Gastroesophageal sphincter (tissue), 3 donors: ENCODE data around the gene TEDC2.

Experiments
- POLR2AphosphoS5 ChIP-seq: sonication (generic); formaldehyde crosslinking; IDR thresholded peaks from one replicate; pipeline ENCODE4 v1.6.1; 2017; ENCODE audit warnings: antibody characterized with exemption
- TF ChIP-seq, protein P1 (sequence below), 4 experiments: fragments of 200-600 bp in 2 of 4; fragments of 450-650 bp in 2 of 4; sonication (generic) in 1 of 4; IDR thresholded peaks; one replicate each; pipeline ENCODE4 v1.5.1; 2017 to 2019; ENCODE audit warnings: antibody characterized with exemption in 4 of 4, mild to moderate bottlenecking in 2 of 4, moderate library complexity in 2 of 4

DNA sequence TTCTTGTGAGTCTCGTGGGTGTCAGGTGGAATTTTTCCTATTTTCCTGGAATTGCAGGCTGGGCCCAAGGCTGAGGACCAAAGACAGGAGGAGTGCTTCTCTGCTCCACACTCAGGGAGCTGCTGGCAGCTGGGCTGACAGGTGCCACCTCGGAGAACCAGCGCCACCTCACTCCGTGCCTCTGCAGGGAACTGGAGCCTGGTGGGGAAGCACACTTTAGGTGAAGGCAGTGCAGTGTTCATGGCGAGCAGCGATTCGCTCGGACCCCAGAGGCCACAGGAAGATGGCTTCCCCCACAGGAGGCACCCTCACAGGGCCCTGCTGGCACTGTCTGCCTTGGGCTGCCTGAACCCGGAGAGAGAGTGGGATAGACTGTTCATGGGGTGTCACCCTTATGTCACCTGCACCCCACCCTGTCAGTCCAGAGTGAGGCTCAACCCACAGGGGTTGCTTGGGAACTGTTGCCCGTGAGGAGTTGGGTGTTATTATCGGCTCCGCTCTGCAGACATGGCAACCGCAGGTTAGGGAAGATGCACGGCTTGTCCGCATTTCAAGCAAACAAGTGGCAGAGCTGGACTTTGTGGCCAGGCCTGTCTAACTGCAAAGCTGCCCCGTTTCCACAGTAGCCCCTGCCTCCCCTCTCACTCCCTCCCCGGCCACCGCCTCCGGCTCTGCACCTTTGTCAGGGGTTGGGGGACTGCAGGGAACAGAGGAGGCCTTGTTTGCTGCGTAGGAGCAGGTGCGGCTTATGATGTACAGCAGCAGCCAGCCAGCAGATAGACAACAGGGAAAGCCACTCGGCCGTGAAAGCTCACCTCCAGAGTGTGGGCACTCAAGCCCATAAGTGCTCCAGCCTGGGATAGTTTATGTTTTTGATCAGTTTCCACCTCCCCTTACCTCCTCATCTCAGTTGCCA lies 30.5 kb downstream of the TEDC2 start:
- TF ChIP-seq, protein P1, sequence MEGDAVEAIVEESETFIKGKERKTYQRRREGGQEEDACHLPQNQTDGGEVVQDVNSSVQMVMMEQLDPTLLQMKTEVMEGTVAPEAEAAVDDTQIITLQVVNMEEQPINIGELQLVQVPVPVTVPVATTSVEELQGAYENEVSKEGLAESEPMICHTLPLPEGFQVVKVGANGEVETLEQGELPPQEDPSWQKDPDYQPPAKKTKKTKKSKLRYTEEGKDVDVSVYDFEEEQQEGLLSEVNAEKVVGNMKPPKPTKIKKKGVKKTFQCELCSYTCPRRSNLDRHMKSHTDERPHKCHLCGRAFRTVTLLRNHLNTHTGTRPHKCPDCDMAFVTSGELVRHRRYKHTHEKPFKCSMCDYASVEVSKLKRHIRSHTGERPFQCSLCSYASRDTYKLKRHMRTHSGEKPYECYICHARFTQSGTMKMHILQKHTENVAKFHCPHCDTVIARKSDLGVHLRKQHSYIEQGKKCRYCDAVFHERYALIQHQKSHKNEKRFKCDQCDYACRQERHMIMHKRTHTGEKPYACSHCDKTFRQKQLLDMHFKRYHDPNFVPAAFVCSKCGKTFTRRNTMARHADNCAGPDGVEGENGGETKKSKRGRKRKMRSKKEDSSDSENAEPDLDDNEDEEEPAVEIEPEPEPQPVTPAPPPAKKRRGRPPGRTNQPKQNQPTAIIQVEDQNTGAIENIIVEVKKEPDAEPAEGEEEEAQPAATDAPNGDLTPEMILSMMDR (IDR thresholded peaks at IDR 0.05) = no peak
- TF ChIP-seq POLR2AphosphoS5 = no peak
